Lung microvascular endothelial cell (primary cell): ENCODE results near the gene MMP10. TPM values are rescaled to one million over a fixed set of nuclear protein-coding genes. Genes with fewer than 3 reads are reported as not detected.
A peak's percentile ranks its signal among the peaks of the same experiment; 100 is the strongest.
"Not testable (repeated sequence)": the region's sequence is repeated elsewhere in the genome, so short reads cannot be mapped to it uniquely, and the experiment has no call there.

Experiments
- DNase-seq, 2 donors: peaks; one replicate each; pipeline versions ENCODE4 v3.0.0 to v3.0.0-alpha.2; 2010; ENCODE audit warnings: low read depth in 2 of 2
- total RNA-seq: library from RNA; depleted of rRNA; stranded (reverse); fragments of >200 nt; gene quantifications from 2 replicates; pipeline ENCODE4 v1.2.1, GENCODE V29; 2014

Gene MMP10
- total RNA-seq, 1 donor from 2014 or later = 0.60 TPM

DNA sequence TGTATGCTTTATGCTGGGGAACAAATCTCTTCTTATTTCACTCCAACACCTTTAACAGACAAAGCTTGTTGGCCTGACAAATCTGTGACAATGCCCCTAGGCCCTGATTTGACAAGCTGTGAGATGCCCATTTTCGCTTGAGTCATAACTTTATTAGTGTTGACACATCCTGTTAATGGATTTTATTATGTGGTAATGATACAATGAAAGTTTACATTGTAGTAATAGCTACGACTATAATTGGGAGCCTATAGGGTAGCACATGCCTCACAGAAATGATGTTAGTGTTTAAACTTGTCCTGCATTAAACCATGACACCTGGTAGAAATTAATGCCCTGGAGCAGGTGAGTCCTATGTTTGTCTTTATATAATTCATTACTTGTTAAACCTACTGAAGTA lies 3.3 kb upstream of the MMP10 start:
- no peak for DNase-seq

DNA sequence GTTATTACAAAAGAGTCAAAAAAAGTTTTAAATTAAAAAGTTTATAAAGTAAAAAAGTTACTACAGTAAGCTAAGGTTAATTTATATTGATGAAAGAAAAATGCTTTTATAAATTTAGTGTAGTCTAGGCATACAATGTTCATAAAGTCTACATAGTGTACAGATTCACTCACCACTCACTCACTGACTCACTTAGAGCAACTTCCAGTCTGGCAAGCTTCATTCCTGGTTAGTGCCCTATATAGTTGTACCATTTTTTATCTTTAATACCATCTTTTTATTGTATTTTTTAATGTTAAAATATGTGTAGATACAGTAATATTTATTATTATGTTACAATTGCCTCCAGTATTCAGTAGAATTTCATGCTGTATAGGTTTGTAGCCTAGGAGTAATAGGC lies 2.6 kb upstream of the MMP10 start:
- no peak for DNase-seq

DNA sequence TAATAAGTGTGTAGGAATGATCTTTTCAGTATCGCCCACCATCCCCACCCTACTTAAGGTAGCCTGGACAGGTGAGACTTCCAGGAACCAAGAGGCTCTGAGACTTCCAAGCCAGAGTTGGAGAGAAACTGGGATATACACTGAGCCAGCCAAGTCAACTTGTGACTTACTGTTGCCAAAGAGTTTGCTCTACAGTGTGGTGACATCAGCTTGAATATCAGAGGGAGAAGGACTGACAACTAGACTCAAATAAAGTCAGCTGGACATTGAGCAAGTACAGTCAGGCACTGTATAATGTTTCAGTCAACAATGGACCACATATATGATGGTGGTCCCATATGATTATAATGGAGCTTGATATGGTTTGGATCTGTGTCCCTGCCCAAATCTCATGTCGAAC lies 1.2 kb upstream of the MMP10 start:
- DNase-seq = no peak

DNA sequence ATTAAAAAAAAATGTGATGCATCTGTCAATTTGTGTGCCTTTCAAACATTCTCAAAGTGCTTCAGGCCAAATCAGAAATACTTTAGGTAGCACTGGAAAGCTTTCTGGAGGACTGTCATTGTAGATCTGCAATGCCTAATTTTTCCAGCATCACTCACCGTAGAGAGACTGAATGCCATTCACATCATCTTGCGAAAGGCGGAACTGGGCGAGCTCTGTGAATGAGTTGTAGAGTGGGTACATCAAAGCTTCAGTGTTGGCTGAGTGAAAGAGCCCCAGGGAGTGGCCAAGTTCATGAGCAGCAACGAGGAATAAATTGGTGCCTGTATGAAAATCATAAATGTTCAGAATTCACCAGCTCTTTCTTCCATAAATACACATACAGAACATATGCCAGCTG lies 4.0 kb downstream of the MMP10 start:
- DNase-seq = no peak

DNA sequence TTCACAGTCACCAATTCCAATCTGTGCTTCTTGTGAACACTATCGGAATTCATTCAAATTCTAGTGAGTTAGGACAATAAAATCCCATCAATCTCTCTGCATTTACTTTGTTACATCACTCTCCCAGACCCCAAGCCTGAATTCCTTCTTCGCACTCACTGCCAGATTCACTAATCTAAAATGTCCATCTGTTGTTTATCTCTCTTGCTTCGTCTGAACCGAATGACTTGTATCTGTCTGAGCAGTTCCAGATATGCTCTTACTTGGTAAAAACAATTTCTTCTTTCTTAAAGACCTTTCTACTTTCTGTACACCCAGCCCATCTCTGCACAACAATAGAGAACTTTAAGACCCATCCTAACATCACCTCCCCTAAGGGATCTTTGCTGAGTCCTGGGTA lies 7.0 kb downstream of the MMP10 start:
- DNase-seq = no peak

DNA sequence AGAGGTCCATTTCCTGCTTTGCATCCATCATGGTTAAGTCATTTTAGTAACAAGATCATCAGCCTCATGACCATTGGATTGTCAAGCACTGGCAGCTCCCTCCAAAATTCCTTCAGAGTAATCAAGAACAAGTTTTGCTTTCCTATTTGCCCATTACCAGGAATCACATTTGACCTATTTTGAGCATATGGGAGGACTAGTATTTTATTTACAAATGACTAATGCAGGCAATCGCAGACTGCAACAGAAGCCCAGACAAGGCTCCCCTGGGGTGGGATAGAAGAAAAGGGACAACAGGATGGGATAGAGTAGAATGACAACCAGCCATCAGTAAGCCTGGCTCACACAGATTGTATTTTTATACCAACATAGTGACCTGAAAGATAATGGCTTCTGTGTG lies 9.1 kb downstream of the MMP10 start:
- DNase-seq = peak in 1 of 2 donors; percentile 45

DNA sequence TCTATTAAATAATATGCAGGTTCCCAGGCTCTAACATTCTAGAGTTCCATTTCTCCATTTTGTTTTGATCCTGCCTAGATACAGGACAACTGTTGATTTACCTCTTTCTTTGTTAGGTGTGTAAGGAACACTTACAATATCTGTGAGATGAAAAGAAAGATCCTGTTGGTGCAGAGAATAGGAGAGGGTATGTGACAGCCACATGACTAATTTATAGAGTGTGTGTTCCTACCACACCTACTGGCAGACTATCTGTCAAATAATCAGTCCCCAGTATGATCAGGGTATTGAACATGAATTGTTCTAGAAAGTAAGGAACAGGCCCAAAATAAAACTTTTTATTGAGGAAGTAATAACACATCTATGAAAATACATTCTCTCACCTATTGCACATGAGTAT lies 10.2 kb downstream of the MMP10 start:
- DNase-seq = no peak

DNA sequence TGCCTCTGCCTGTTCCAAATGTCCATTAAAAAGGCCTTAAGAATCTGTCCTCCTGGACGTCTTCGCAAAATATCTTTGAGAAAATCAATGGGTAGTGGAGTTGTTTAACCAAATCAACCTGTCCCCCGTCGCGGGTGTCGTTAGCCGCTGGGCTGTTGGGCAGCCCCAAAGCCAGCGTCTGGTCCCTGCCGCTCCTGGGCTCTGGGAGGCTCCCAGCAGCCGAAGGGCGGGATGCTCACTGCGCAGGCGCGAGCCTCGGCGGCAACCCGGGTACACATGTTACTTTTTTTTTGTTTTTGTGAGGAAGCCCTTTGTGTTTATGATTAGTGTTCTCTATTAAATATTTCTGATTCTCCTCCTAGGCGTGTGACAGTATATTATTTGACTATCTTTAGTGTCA lies 12.6 kb downstream of the MMP10 start:
- DNase-seq = no peak

DNA sequence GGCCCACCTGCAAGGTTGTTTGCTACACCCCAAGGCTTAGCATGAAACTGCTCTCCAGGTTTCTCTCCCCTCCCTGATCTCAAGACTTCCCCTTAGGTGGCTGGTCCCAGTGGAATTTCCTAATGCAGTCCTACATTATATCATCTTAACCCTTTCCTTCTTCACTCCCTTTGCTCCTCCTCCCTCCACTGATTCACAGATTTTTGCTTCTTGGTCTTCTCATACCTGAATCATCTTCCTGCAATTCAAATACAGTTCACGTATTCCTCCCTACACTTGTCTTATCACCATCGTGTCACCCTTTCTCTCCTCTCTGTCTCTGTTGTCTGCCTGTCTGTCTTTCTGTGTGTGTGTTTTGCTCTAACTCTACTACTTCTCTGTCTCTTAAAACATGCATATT lies 17.0 kb downstream of the MMP10 start:
- peak in 1 of 2 donors; percentile 26 for DNase-seq

DNA sequence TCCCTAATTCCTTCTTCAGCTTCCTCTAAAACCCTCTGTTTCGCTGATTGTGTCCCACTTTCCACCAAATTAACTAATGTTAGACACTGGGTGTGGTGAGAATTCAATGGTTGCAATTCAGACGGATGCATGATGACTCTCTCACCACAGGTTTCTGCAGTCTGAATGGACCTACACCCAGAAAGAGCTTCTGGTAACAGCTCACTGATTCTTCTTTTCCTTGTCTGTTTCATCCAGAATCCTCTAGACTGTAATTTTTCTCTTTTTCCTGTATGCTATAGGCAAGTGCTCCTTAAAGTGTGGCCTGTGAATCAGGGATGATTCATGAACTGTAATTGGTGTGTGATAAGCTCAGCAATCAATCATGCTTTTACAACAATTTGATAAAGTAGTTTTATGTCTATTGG lies 18.1 kb downstream of the MMP10 start:
- peak in 1 of 2 donors; percentile 67 for DNase-seq

DNA sequence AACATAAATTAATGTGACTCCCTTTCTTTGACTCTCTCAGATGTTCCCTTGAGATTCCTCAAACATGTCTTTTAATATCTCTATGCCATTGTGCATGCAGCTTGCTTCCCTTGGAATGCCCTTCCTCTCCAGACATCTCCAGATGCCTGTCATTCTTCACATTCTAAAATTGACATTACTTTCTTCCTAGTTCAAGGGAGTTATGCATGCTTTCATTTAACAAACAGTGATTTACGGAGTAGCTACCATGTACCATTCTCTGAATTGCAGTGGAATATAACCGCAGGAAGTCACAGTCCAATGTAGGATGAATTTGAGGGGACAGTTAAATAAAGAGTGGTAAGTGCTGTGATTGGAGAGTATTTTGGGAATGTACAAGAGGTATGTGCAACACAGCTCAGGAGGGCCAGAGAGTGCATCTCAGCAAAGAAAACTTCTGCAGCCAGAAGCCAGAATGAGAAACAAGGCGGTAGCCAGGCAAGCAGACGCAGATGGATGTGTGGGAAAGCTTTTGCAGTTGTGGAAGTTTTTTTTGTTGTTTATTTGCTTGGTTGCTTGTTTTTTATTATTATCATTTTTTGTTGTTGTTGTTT lies 18.7 kb downstream of the MMP10 start:
- DNase-seq = peak in 1 of 2 donors; percentile 53

DNA sequence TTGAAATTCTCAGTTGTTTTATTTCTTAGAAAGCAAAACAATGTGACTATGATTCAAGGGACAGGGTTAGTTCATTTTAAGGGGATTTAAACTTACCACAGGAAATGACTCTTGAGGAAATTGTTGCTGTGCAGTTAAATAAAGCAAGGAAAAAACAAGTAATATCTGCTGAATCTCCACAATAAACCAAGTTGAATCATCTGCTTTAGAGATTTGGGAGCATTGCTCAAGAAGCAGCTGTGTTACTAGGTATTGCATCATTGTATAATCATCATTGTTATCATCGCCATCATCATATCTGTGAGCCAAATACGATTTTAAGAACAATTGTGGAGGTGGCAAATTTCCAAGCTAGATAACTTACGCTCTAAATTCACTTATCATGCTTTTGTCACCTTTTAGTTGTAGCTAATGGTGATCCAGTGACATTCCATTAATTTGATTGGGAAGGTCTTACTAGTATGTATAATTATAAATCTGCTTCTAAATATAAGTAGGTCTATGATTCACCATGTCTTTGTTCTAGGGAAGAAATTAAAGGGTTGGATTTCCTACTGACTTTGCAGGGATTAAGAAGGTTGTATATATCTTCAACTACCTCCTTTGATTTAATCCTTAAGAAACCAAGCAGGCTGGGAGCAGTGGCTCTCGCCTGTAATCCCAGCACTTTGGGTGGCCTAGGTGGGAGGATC lies 19.9 kb downstream of the MMP10 start:
- DNase-seq = peak; percentile 66 to 98

DNA sequence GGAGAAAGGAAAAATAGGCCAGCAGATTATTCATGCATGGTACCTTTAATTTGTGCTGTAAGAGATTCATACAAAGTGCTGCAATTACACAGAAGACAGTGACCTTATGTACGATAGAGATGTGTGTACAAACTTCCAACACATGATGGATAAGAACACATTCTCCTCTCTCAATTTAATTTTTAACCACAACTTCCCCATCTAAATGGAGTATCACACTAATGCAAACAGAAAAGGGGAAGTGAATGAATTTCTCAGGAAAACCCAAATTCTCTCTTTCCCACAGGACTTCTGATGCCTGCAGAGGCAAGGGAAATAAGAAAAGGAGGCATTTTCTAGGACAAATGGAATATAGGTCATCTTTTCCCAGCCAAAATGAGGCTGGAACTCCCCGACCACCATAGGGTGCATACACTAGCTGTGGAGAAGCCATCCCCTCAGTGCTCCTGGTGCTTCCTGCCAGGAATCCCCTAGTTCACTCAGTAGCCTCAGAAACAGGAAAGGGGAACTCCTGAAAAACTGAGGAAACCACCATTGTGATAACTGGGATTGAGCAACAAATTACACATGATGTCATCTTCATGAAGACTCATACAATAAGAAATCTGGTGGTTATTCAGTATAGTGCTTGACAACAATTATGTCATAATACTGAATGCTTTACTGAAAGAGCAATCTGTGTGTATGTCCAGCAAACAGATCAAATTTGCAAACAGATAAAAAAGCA lies 22.4 kb downstream of the MMP10 start:
- DNase-seq = peak; percentile 69 to 94

DNA sequence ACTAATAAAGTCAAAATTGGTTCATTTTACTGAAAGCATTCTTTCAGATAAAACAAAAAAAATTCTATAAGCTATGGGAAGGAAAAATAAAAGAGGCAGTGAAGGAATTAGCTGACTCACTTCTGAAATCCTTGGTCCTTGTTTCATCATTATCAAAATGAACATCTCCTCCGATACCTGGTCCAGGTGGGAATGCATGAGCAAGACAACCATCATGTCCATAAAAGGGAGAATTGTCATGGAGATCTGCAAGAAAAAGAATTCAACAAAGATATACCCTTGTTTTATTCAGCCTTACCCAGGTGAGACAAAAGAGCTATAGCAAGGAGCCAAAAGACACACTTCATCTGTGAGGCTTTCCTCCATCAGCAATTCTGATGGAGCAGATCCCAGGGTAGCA lies 27.2 kb downstream of the MMP10 start:
- DNase-seq = no peak

DNA sequence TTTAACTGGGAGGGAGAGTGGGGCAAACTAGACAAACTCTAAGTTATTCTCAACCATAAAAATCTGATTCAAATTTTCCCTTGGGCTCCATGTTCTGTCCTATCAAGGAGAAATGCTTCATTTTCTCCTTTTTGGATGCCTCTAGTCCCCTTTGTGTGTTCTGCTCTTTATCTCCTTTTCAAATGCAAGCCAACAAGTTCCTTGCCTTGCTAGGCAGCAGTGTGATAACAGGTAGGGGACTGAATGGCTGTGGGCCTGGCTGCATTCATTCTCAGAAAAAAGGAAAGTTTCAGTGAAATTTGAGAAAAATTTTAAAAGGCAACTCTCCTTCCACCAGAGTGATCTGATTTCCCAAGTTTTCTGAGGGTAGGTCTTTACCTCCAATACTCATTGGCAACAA lies 28.8 kb downstream of the MMP10 start:
- no peak for DNase-seq

DNA sequence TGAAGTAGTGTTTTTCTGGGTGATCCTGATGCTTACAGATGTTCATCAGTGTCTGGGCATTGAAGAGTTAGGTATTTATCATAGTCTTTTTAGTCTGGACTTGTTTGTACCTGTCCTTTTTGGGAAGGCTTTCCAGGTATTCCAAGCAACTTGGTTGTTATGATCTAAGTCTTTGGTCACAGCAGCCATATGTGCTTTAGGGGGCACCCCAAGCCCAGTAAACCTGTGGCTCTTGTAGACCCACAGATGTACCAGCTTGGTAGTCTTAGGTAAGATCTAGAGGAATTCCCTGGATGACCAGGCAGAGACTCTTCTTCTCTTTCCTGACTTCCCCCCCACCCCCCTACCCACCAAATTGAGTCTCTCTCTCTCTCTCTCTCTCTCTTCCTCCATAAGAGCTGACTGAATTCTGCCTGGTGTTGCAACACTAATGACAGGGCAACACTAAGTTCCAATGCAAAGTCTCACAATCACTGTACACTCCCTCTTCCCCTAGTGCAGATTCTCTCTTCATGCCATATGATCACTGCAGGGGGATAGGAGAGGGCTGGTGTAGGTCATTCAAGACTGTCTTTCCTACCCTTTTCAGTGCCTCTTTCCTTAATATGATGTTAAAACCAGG lies 31.2 kb downstream of the MMP10 start:
- no peak for DNase-seq

DNA sequence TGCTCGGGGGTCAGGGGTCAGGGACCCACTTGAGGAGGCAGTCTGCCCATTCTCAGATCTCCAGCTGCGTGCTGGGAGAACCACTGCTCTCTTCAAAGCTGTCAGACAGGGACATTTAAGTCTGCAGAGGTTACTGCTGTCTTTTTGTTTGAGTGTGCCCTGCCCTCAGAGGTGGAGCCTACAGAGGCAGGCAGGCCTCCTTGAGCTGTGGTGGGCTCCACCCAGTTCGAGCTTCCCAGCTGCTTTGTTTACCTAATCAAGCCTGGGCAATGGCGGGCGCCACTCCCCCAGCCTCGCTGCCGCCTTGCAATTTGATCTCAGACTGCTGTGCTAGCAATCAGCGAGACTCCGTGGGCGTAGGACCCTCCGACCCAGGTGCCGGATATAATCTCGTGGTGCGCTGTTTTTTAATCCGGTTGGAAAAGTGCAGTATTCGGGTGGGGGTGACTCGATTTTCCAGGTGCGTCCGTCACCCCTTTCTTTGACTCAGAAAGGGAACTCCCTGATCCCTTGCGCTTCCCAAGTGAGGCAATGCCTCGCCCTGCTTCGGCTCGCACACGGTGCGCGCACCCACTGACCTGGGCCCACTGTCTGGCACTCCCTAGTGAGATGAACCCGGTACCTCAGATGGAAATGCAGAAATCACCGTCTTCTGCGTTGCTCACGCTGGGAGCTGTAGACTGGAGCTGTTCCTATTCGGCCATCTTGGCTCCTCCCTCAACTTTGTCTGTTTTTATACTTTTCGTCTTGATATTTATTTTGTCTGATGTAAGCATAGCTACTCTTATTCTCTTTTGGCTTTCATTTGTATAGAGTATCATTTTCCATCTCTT lies 33.5 kb downstream of the MMP10 start:
- DNase-seq = not testable (repeated sequence)

DNA sequence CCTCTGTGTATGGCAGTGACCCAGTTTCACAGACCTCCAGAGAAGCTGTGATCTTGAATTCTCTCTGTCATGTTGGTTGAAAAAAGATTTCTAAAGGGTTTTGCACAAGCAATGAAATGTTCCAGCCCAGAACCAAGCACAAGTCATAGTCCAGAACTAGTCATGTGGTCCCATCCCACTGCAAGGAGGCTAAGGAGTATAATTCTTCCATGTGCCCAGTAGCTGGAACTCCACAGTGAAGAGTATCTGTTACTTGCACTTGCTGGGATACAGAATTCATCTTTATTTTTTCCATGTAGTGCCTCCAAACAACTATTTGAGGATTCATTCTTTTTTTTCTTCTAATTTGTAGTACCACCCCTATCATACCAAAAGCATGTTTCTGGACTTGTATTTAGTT lies 45.8 kb downstream of the MMP10 start:
- no peak for DNase-seq

DNA sequence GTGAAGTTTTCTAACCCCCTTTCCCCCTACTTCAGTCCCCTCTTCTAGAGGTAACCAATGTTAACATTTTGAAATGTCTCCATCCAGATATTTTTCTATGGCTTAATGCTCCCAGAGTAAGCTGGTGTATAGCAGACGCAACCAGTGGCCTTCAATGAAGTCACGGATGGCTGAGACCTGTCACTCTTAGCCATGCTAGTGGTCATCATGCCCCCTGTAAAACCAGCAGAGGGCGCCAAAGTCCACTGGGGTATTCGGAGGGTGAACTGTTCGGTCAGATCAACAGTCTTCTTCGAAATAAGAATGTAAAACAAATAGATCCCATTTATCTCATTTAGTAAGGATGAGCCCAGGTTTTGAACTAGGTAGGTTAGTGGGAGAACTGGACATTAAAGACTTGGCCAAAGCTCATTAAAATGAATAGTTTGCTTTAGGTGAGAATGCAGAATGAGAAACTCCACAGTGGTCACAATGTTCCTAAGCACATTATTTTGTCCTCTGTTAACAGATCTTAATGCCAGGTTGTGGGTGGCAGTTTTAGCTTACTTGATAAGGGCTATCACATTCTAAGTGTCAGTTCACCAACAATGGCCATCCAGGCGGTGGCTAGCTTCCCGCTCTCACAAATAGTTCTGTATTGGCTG lies 47.1 kb downstream of the MMP10 start:
- DNase-seq = peak; percentile 79 to 81

DNA sequence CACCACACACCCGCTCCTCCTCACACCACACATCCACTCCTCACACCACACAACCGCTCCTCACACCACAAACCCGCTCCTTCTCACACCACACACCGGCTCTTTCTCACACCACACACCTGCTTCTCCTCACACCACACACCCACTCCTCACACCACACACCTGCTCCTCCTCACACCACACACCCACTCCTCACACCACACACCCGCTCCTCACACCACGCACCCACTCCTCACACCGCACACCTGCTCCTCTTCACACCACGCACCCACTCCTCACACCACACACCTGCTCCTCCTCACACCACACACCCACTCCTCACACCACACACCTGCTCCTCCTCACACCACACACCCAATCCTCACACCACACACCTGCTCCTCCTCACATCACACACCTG lies 49.5 kb downstream of the MMP10 start:
- peak; percentile 6 to 8 for DNase-seq
